SK-N-MC (cell line): ENCODE results near the gene EXOC1.

Experiments
- EZH2 ChIP-seq: fragments of 200-600 bp; sonication (generic); IDR thresholded peaks from one replicate; pipeline ENCODE4 v1.6.1; 2017; ENCODE audit warnings: antibody characterized with exemption
- FOXP2 ChIP-seq: optimal IDR thresholded peaks from 2 replicates; pipeline ENCODE3; 2011; ENCODE audit warnings: mild to moderate bottlenecking, moderate library complexity; ENCODE audit not compliant: insufficient read depth; ENCODE audit errors: extremely low read length, control extremely low read depth
- POLR2AphosphoS5 ChIP-seq: IDR thresholded peaks from 2 replicates; pipeline ENCODE4 v1.6.1; 2012; ENCODE audit warnings: mild to moderate bottlenecking, low read depth, low read length, borderline replicate concordance

GRCh38 chr4:55808186-55808585 lies 45.3 kb upstream of the EXOC1 start:
- no peak for TF ChIP-seq EZH2
- TF ChIP-seq POLR2AphosphoS5 = no peak
- no peak for TF ChIP-seq FOXP2
